Activated T-cell treated with anti-CD3 and anti-CD28 coated beads for 24 hours (primary cell): ENCODE measurements around the gene COQ10A.

Source experiments
- DNase-seq: peaks from one replicate; pipeline ENCODE4 v3.0.0-alpha.2; 2020; ENCODE audit warnings: low read depth

COQ10A gene

DNA sequence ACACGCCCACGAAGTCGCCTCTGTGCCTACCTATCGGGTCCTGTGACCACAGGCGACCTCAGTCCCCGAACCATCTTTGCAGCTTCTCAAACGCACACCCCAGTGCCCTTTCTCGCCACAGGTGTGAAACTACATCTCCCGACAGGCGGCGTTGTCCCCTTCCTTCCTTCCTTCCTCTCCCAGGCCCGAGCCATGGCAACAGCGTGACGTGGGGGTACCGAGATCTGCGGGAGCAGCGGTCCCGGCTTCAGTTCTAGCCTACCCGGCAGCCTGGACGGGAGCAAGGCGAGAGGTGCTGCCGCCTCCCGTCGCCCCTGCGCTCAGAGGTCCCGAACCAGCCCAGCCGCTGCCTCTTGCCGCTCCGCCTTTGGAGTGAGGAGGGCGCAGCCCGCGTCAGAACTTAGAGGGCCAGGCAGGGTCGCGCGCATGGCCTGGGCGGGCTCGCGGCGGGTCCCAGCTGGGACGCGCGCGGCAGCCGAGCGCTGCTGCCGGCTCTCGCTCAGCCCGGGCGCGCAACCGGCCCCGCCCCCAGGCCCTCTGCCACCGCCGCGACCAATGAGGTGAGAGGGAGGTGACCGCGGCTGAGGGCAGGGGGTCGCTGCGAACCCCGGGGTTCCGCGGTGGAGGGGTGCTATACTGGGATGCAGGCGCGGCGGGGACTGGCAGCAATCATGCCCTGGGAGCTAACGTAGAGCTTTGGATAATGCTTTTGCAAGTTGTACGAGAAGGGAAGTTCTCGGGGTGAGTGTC lies at the start of gene COQ10A:
Gene COQ10A, plus strand, starts transcription at position 250 of the 750 bp plus-strand sequence. Its CDS starts 177 bp downstream, at position 427.
- DNase-seq = peak; percentile 82

DNA sequence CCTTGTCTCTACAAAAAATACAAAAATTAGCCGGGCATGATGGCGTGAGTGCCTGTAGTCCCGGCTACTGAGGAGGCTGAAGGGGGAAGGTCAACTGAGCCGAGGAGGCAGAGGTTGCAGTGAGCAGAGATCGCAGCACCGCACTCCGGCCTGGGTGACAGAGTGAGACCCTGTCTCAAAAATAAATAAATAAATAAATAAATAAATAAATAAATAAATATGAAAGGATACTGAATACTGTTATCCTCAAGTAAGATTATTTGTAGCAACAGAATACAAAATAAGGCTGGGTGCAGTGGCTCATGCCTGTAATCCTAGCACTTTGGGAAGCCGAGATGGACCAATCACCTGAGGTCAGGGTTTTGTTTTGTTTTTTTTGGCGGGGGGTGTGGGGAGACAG lies 46.9 kb upstream of the COQ10A start:
- DNase-seq = no peak

DNA sequence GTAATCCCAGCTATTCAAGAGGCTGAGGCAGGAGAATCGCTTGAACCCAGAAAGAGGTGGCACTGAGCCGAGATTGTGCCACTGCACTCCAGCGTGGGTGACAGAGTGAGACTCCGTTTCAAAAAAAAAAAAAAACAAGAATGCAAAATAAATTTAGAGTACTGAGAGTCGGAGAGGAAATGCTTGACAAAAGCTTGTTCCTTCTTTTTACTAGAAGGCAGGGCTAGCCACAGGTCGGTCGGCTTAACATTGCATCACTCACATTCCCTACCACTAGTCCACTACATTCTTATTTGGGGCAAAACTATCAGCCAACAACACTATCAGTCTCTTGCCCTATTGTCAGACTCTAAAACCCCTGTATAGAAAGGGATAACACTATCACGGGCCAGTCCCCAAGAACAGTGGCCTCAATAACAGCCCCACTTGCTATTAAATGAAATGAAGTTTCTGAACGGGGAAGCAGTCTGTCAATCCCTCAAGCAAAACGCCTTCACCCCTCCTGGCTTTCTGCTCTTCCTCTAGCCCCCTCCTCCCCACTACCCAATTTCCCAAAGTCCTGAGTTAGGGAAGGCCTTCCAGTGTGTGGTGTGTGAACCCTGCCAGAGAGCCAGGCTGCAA lies 46.0 kb upstream of the COQ10A start:
- no peak for DNase-seq

DNA sequence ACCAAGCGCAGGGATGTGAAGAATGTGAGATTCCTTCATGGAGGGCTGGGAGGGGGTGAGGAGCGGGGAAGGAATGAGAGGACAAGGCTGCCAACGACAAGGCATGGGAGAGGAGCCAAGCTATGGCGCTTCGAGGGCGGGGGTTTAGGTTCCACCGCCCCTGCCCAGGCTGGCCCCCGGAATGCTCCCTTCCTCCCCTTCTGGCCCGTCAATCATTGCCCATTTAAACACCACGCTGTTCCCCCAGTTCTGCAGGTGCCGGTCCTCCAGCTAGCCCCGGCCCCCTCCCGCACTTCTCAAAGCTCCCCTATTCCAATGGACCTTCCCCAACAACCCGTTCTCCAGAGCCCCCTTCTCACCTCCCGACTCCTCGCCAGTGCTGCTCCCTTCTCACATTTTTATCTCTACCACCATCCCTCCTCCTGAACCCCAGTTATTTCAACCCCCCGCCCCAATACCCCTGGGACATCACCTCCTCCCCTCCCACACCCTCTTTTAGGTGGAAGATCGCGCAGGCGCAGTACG lies 45.4 kb upstream of the COQ10A start:
- no peak for DNase-seq

DNA sequence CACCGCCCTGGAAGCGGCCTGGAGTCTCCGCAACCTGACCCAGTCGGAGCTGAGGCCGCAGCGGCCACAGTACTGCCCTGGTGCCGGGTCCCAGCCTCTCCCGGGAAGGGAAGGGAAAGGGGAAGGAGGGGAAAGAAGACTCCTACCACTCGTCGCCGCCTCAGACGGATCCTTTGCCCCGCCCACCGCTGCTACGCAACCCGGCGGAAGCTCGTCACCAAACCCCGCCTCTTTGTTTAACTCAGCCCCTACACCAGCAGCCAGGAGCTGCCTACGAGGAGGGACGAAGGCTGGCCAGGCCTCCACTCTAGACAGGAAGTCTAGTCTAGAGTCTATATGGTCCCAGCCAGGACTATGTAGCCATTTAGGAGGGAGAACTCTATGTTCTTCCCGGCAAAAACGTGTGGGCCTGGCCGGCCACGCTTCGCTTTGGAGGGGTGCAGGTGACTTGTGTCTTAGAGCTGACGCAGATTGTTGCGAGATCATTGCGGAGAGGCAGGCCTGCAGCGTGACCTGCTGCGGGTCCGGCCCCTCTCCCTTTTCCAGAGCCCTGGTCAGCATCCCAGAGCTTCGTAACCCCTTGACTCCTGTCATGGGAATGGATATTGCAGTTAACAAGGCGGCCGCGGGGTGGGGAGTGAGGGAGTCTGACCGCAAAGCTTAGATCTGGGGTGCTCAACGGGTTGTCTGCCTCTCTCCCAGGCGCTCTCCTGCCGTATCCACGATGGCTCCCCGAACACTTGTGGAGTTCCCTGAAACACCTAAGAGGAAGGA lies 44.8 kb upstream of the COQ10A start, which contains the start of gene RNF41:
Gene RNF41, minus strand, starts transcription at position 166 of the 774 bp plus-strand sequence. CDS start 7,875 bp downstream, outside the sequence.
- DNase-seq = peak; percentile 89

DNA sequence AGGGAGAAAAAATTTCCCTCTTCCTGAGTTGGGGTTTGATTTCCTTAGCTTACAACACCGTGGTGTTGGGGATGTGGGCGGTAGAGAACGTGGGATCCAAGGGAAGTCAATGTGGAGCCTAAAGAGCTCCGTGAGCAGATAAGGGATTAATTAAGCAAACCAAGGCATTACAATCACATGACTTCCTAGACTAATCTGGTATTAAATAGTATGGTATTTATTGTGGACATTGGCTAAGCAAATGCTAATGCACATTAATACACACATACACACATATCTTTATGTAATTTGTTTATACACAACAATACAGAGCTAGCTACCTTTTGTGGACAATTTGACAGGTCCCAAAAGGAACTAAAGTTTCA lies 44.2 kb upstream of the COQ10A start:
- no peak for DNase-seq

DNA sequence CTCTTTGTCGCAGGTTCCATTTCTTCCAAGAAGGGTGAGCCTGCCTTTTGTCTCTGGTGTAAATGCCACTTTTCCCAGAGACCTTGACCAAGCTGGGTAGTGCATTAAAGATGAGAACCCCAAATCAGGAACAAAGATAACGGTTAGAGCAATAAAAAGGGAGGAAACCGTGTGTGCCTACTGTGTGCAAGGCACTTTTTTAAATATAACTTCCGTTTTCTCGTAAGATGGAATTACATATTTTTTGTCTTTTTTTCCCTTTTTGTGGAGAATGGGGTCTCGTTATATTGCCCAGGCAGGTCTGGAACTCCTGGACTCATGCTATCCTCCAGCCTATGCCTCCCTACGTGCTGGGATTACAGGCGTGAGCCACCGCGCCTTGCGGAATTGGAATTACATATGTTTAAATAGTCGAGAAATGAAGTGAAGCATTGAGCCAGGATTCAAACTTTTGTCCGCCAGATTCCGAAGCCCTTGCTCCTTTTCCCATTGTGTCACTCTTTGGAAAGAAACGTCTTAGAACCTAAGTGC lies 43.1 kb upstream of the COQ10A start:
- DNase-seq = no peak

DNA sequence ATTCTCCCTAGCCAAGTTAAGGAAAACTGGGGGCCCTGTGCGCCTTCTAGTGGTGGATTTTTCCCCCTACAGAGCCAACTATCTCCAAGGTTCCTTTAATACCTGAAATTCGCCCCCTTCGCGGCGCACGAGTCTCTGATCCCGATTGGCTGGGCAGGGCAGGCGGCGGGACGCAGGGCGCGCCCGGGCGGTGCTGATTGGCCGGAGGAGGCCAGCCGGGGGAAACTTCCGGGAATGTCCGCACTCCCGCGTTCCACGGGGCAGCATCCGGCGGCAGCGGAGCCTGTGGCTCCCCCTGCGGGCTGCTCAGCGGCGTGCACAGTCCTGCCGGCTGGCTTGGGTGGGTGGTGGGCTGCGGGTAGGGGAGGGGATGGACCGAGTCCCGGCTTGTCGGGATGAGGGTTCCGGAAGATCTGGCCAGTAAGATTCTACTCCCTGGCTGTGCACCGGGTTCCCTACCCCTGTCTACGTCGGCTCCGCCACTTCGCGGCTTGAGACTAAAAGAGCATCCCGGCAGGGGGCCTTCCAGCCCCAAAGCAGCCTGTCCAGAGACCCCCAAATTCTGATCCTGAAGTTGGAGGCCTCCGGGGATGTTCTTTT lies 42.5 kb upstream of the COQ10A start, which contains the start of gene NABP2:
Gene NABP2, plus strand, starts transcription at position 241 of the 600 bp plus-strand sequence. CDS start 515 bp downstream, outside the sequence.
- DNase-seq = peak; percentile 95

DNA sequence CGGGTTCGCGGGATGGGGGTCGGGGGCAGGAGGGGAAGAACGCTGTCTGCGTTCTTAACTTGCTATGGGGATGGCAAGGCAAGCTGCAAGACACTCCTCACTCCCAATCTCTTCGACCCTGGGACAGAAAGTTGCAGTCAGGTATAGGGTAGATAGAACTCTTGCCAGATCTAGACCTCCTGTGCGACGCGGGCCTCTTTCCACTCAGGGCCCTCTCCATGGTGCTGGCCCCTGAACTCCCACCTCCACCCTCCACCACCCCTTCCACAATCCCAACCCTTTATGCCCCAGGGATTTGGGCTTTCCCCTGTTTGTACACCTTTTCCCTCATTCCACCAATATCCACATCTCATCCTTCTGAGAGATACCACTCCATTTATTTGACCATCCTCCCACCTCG lies 41.8 kb upstream of the COQ10A start:
- no peak for DNase-seq

DNA sequence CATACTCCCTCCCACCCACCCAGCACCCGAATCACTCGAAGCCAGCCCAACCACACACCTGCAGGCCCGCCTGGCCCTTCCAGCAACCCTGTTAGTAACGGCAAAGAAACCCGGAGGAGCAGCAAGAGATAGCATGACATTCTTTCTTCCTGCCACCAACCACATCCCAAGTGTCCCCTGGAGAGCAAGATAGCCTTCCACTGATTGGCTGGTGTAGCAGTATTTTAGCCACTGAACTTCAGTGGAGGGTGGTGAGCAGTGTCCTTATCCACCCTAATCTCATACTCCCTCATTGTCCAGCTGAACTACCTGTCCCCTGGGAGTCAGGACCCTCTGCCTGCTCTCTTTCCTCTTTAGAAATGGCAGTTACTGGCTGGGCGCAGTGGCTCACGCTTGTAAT lies 37.7 kb upstream of the COQ10A start:
- DNase-seq = no peak

DNA sequence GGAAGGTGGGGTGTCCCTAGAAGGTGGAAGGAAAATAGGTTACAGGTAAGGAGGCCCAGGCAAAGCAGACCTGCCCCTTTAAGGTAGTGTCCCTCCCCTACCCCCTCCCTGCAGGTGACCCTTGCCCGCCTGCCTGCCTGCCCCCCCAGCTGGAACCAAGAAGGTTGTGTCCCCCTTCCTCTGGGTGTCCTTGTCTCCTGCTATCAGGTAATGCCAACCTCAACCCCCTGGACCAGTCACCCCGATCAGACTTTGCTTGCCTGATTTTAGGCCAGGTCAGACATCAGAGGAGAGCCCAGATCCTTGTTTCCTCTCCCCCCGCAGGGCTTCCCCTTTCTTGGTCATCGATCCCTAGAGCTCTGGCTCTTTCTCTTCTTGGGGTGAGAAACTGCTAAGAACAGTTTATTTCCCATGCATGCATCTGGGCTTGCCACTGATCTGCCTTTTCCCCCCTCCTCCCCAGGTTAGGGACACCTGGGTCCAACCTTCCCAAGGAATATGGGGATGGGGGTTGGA lies 36.8 kb upstream of the COQ10A start, which contains the start of gene SLC39A5:
Gene SLC39A5, plus strand, starts transcription at position 136 of the 516 bp plus-strand sequence. CDS start 1,224 bp downstream, outside the sequence.
- DNase-seq = no peak

DNA sequence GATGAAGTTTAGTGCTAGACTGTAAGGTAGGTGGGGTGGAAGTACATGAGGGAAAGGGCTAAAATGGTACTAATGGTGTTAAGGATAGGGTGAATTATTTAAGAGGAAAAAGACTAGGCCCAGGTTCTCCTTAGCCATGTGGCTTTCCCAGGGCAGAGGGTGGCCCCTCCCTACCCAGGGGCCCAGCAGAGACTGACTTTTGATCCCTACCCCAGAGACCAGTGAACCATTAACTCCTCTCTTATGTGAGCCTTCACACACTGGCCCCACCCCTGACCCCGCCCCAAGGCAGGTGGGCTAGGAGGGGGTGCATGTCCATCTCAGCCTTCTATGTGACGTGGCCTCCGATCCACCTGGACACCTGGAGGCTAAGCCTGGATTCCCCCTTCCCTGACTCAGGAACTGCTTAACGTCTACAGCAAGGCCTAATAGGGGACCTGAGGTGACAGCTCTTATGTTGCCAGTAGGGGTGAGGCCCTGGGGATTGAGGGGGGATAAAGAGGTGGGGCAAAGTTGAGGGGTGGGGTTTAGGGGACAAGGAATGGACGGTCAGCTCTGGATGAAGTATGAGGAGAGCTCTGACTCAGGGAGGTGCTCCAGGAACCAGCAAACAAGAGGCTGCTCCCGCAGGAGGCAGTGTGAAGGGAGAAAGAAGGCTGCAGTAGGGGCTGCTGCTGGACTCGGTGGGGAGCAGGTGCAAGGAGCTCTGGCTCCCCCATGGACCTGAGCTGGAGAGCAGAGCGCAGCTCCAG lies 36.1 kb upstream of the COQ10A start:
- no peak for DNase-seq

DNA sequence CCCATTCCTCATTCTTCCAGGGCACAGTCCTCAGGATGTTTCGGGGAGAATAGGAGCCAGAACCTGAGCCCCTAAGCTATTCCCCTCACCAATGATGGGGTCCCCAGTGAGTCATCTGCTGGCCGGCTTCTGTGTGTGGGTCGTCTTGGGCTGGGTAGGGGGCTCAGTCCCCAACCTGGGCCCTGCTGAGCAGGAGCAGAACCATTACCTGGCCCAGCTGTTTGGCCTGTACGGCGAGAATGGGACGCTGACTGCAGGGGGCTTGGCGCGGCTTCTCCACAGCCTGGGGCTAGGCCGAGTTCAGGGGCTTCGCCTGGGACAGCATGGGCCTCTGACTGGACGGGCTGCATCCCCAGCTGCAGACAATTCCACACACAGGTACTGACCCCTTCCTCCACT lies 35.6 kb upstream of the COQ10A start:
- no peak for DNase-seq

DNA sequence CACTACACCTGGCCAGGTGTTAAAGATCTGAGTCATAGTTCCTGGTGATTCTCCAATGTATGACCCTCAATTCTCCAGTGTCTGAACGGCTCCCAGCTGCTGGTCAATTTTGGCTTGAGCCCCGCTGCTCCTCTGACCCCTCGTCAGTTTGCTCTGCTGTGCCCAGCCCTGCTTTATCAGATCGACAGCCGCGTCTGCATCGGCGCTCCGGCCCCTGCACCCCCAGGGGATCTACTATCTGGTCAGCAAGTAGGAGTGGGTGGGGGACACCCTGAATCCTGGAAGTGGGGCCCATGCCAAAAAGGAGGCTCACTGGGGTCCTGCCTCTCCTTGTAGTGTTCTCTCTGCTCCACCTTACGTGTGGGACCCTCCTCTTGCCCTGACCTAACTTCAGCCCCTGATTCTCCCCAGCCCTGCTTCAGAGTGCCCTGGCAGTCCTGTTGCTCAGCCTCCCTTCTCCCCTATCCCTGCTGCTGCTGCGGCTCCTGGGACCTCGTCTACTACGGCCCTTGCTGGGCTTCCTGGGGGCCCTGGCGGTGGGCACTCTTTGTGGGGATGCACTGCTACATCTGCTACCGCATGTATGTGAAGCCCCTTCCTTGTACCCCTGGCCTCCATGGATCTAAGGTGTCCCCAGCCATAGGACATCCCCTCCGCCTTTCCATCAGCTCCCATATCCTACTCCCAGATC lies 31.9 kb upstream of the COQ10A start:
- no peak for DNase-seq

DNA sequence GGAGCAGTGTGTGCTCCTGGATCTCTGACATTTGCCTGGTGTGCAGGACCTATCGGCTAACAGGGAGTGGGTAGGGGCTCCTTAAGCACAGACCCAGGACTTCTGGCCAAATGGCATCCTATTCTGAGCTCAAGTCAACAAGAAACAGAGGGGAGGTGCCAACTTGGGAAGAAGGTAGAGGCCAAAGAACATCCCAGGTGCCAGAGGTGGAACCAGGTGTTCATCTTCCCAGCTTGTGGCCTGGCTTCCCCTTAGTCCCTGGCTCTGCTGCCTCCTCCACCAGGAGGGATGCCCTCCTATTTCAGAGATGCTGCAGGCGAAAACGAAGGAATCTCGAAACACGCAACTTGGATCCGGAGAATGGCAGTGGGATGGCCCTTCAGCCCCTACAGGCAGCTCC lies 30.7 kb upstream of the COQ10A start:
- no peak for DNase-seq

DNA sequence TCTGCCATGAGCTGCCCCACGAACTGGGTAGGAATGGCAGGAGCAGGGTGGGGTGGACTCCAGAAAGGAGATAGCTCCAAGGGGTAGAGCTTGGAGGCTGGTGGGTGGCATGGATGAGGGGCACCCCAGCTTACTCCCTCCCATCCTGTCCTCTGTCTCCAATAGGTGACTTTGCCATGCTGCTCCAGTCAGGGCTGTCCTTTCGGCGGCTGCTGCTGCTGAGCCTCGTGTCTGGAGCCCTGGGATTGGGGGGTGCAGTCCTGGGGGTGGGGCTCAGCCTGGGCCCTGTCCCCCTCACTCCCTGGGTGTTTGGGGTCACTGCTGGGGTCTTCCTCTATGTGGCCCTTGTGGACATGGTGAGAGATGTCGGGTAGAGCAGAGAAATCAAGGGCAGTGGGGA lies 29.8 kb upstream of the COQ10A start:
- DNase-seq = no peak

DNA sequence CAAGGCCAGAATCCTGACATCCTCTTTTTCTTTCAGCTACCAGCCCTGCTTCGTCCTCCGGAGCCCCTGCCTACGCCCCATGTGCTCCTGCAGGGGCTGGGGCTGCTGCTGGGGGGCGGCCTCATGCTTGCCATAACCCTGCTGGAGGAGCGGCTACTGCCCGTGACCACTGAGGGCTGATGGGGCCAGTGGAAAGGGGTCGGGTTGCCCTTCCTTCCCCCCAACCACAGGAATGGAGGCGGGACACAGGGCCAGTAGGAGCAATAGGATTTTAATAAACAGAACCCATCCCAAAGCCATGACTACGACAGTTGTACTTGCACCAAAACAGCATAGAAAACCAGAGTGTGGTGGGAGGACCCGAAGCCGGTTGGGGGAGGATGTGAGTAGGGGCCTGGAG lies 29.2 kb upstream of the COQ10A start:
- DNase-seq = no peak

DNA sequence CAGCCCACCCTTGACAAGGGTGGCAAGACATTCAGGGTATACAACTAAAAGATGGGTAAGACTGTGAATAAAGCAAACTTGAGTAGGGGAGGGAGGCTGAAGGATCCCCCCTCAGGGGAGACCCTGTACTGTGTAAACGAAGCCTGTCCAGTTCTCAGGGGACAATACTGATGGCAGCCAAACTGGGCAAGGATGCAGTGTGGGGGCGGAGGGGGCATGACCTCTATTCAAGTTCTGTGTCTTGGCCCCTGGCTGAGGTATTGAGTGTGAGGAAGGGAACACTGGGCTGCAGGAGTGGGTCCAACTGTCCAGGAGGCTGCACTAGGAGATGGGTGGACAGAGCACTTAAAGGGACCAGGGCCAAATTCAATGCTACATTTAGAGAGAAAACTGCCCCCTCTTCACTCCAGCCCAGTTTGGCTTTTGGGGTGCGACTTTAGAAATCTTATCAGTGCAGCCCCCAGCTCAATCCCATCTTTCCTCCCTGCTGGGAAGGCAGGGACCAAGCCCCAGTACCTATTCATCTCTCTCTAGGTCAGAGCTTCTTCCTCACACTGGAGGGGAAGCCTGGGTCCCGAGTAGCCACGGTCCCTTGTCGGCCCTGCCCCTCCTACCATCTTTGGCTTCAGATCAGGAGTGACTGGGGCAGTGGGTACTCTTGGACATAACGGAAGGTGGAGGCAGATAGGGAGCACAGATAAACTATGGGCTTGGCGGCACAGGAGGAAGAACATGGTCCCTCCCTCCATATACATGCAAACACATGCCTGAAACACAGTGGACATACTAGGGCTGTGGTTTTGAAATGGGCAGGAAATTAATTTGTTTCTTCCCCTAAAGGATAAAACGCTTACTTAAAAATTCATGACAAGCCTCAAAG lies 25.1 kb upstream of the COQ10A start:
- no peak for DNase-seq

DNA sequence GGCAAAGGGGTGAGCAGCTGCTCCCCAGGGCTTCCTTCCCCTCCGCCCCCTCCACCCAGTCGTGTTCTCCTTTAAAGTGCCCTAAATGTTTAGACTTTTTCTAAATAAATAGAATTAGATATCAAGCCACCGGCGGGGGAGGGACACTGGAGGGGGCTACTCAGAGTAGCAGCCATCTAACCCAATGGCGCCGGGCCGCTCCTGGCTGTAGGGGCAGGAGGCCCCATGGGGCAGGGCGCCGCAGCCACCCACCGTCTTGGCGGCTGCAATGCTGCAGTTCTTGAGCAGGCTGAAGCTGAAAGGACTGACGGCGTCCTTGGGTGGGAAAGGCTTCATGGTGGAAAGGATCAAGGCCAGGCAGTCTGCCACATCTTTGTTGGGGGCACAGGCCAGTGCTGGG lies 23.8 kb upstream of the COQ10A start:
- DNase-seq = no peak
